Measurements from ENCODE around the gene BHLHE41.

Gene BHLHE41

GRCh38 chr12:26124446-26125399 is at the start of gene BHLHE41:
Gene BHLHE41 (minus strand): TSS chr12:26125037. CDS start chr12:26124779, 258 bp downstream.
- no peak for DNase-seq

DNA sequence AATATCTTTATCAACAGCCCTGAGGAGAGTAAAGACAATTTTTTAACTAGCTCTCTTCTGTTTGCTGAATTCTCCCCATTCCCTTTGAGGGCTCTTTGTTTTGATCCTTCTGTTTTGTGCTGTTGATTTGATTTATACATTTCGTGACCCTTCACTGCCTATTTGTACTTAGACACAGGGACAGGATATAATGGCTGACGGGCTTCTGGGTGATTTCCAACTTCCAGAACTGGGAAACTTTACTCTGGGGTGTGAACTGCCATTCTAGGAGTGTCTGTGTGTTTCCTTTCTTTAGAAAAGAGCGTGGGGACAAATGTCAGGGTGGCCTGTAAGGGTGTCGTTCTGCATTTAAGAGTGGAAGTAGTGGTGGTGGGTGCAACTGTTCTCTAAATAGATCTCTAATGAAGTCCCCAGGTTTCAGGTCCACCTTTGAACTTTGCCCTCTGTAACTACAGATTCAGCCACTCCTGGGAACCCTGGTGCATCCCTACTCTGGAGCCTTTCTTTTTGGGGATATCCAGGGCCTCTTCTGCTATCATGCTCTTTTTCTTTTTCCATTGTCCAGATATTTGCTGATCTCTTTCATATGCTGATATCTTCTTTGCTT is 48.2 kb upstream of the BHLHE41 start:
- no peak for DNase-seq

DNA sequence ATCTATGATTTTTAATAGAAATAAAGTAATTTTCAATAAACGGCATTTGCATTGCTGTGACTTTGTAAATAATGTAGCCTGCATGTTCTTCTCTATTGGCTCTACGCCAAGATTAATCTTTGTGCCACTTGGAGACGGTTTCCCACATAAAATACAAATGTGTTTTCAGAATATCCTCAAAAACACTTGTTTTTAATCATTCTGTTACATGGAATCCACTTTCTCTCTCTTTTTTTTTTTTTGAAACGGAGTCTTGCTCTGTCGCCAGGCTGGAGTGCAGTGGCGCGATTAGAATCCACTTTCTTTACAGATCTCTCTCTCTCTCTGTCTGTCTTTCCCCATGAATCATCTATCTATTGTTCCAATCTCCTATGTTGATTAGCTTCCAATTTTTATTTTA is 47.7 kb upstream of the BHLHE41 start:
- DNase-seq: no peak

DNA sequence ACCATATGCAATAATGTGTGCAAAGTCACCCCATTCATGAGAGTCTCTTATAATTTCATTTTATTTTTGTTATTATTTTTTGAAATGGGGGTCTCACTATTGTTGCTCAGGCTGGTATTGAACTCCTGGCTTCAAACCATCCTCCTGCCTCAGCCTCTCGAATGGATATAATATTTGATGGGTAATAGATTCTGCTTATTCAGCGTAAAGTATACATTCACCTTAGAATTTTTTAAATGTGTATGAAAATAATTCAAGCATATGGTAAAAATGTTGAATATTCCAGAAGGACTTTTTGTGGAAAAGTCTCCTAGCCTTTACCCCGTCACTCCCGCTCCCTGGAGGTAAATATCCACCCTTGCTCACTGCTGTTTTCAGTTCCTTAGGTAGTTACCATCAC is 47.2 kb upstream of the BHLHE41 start:
- no peak for DNase-seq

- no peak for DNase-seq
These were observed 39.3 kb upstream of the BHLHE41 start for GRCh38 chr12:26164118-26164517.

- DNase-seq: no peak
These were observed 38.1 kb upstream of the BHLHE41 start for GRCh38 chr12:26162905-26163304.

DNA sequence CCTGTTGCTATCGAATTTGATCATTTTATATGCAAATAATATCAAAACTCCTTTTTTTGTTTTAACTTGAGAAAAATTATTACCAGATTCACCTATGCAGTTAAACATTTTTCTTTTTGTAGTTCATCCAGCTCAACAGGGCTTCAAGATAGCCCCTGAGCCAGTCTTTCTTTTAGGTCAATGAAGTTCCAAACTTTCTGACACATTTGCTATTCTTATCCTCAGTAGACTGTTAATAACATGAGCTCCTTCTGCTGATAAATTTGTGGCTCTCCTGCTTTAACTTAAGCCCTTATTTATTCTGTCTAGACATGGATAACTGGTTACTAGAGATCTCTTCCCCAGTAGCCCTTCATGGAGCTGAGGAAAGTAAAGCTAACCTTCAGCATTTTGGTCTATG is 37.3 kb upstream of the BHLHE41 start:
- DNase-seq: no peak

DNA sequence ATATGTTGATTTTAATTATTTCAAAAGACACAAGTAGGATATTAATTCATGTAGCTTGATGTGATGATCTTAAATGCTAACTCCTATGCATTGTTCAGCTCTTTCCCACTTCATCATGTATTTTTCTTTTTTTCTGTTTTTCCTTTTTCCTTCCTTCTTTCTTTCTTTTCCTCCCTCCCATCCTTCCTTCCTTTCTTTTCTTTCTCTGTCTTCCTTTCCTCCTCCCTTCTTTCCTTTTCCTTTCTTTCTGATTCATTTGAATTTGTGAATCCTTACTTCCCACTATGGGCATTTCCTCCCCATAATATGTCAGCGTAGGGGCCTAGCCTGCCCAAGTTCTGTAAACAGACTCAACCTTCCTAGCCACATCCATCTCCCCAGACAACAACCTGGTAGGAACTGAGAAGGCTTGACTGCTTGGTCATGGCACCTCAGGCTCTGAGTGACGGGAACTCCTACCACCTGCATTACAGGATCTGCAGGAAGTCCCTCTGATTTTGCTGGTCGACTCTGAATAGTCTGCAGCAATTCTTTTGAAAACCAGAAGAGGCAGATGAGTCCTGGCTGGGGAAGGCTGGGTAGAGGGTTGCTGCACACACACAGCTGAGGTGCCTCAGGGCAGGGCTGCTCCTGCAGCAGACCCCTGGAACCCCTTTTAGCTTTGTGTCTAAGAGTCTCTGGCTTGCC is 33.4 kb upstream of the BHLHE41 start:
- DNase-seq: no peak

GRCh38 chr12:26157001-26157400 is 32.2 kb upstream of the BHLHE41 start:
- DNase-seq: no peak

DNA sequence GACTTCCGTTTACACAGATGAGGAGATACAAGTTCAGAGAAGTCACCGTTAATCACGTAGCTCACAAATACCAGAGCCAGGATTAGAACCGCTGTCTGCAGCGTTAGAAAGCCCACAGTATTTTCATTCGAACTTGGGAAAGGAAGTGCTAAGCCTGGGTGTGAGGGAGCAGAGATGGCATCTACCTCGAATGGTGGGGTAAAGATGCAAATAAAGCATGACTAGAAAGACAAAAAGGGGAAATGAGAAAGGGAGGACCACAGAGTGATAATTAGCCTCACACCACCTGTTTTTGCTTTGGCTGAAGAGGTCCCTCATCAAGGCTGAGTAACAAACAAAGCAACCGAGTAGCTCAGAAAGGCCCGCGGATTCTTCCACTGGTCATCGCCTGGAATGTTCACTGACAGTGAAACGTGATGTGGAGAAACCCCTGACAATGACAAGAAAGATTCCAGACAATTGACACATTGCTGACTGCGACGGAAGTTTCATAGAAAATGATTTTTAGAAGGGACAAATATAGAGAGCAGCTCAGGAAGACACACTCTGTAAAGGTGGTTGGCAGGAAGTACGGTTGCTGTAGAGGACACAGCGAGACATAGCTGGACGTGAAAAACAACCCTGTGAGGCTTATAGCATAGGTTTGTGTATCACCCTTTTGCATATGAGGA is 31.5 kb upstream of the BHLHE41 start:
- no peak for DNase-seq

- DNase-seq: no peak
These were observed 28.8 kb upstream of the BHLHE41 start for GRCh38 chr12:26153421-26154154.

GRCh38 chr12:26152507-26153102 is 27.8 kb upstream of the BHLHE41 start:
- no peak for DNase-seq

DNA sequence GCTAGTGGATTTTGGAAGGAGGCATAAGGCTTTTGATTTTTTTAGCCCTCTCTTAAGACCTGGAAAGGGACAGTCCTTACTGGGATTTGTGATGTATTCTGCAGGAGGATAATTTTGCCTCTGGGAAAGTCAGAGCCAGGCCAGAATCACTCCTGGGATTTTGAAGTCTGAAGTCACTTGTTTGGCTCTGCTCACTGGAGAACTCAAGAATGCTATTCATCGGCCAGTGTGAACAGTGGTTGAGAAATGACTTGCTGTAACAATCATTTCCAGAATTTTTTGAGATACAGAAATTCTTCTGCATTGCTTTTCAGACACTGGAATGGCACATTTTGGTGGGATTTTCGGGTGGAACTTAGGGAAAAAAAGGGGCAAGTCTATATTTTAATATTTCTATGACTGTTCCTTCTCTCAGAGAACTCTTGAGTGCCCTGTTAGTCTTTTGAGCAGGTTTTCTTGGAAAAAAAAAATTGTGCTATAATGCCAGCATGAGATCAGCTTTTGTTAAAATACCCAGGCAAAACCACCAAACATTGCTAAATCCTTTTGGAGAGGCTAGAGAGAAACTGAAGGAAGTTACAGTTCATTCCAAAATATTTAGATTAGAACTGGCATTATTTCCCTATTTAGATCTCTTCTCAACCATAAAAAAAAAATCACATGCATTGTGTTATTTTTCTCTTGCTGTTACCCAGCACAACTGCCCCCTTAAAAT is 26.1 kb upstream of the BHLHE41 start:
- DNase-seq: no peak

DNA sequence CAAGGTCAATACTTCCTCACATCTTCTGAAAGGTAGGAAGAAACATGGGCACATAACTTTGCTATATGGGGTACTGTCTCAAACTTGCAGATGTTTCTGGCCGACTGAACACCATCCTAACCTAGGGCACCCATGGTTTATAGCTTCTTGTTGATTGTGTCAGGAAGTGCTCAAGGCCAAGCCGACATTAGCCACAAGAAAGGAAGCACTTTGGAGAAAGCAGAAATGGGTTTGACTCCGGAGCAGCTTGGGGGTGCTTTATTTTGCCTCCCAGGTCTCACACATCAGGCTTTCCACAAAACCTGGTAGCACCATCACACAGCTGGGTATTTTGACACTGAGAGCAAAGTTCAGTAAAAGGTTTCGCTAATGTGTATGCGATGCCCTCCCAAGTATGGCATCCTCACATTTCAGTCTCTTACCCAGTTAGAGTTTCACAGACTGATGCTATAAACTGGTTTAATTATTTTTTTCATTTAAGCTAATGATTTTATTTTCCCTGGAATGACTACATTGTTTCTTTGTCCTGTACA is 25.2 kb upstream of the BHLHE41 start:
- no peak for DNase-seq

- no peak for DNase-seq
These were observed 23.5 kb upstream of the BHLHE41 start for GRCh38 chr12:26148291-26148690.

GRCh38 chr12:26143291-26143690 is 18.5 kb upstream of the BHLHE41 start:
- peak; percentile 26 for DNase-seq

DNA sequence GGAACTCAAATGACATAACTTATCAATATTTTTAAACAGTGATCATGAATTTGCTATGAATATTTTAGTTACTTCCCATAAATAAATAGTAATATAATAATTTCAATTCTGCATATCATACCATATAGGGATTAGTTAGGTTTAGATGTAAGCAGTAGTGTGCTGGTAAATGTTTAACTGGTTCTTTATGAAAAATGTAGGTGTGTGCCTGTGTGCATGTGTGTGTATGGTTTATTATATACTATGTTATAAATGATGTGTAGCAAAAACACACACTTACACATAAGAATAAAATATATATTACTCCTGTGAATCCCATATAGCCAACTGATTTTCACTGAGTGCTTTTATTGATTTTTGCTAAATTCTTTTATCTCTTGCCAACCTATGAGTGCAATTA is 14.0 kb upstream of the BHLHE41 start:
- DNase-seq: no peak

- no peak for DNase-seq
These were observed 11.9 kb upstream of the BHLHE41 start for GRCh38 chr12:26136688-26137087.

DNA sequence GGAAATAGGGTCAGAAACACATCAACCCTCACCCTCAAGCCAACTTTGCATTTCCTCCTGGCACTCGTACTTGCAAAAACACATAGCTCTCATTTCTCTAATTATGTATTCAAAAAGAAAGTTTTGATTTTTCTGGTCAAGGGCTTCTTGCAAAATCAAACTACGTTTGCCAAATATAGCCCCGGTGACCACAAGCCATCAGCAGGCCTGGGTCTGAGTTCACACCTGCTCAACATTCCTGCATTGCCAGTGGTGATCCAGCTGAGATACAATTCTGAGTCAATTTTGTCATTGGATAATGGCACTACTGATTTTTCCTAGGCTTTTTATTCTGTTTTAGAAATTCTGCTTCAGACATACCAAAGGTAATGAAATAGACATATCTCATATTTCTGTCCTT is 10.7 kb upstream of the BHLHE41 start:
- no peak for DNase-seq

DNA sequence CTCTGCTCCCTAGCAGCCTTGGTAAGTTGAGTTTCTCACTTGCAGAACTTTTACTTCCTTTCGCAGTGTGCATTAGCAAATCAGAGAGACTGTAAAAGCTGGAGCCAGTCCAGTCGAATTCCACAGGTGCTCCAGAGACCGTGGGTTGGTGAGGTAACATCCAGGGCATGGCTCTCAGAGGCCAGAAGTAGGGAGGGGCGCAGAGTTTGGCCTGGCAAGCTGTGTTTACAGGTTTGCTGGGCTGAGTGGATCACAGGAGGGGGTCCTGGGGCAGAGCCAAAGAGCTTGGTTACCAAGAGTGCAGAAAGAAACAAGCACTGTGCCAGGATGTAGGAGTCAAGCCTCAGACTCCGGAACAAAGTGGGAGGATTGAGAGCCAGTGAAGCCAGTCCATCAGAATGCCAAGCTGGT is 10.2 kb upstream of the BHLHE41 start:
- no peak for DNase-seq

GRCh38 chr12:26134540-26134939 is 9.7 kb upstream of the BHLHE41 start:
- no peak for DNase-seq

All from NCI-H187 treated with DMSO at 0.1 percent for 48 hours (cell line).